ENCODE measurements around the gene SLC44A5. TPM values are rescaled to one million over a fixed set of nuclear protein-coding genes. Genes with fewer than 3 reads are reported as not detected.

SLC44A5 gene
- total and polyA plus RNA-seq, 10 of the 15 experiments (the other 5 are each of a cell fraction or from before 2014, with no cell fraction given): 0.04 to 1.3 TPM; not detected in 8

- no peak for TF ChIP-seq HSF1 (IDR thresholded peaks at IDR 0.05; ENCODE audit: low read depth, low read length)
- no peak for TF ChIP-seq IRF5 (IDR thresholded peaks at IDR 0.05; ENCODE audit: borderline replicate concordance)
- TF ChIP-seq IRF3 (IDR thresholded peaks at IDR 0.05): no peak
- no peak for TF ChIP-seq ASH2L (IDR thresholded peaks at IDR 0.05; ENCODE audit: borderline replicate concordance, low read depth)
- no peak for TF ChIP-seq EP300 (IDR thresholded peaks at IDR 0.05; ENCODE audit: borderline replicate concordance in 1 of 2, control insufficient read depth in 1 of 2, low read depth in 2 of 2, low read length in 2 of 2)
- TF ChIP-seq PAX5 (IDR thresholded peaks at IDR 0.05; ENCODE audit: borderline replicate concordance, low read depth, low read length): no peak
- TF ChIP-seq KDM1A (IDR thresholded peaks at IDR 0.05; ENCODE audit: borderline replicate concordance): no peak
- no peak for TF ChIP-seq MAX (IDR thresholded peaks at IDR 0.05; ENCODE audit: low read depth, low read length)
Measured at GRCh38 chr1:75518686-75519085, 92.2 kb downstream of the SLC44A5 start (continued).

Measured in GM12878 (cell line).